ENCODE data around the gene LTBP1.

LTBP1 gene

GRCh38 chr2:33430077-33430476, 483.3 kb downstream of the LTBP1 start:
- no peaks in the 10 kb centered on the region for H3K9me2 ChIP-seq (replicated peaks; ENCODE audit: control insufficient read depth, low read length)
- H3K4me3 ChIP-seq (ENCODE audit: low read length): no peak overlapping the region
- H4K20me1 ChIP-seq (ENCODE audit: control insufficient read depth, insufficient read depth, low read depth, low read length): no peaks in the 10 kb centered on the region
- no peaks in the 10 kb centered on the region for H3K4me1 ChIP-seq (ENCODE audit: control insufficient read depth, low read length)
- no peaks in the 10 kb centered on the region for H3F3A ChIP-seq (ENCODE audit: control insufficient read depth, insufficient read depth)
- TF ChIP-seq EZH2phosphoT487 (IDR thresholded peaks at IDR 0.05; ENCODE audit: borderline replicate concordance, low read length): no peak
- no peak overlapping the region for H3K4me2 ChIP-seq (ENCODE audit: low read length)
- no peaks in the 10 kb centered on the region for H3K79me2 ChIP-seq (ENCODE audit: control insufficient read depth, low read length)
- no peaks in the 10 kb centered on the region for H3K36me3 ChIP-seq (ENCODE audit: control insufficient read depth, low read length)
- no peak overlapping the region for H3K27ac ChIP-seq (ENCODE audit: low read depth, low read length)
- no peaks in the 10 kb centered on the region for H3K27me3 ChIP-seq (ENCODE audit: control insufficient read depth, low read length)
- H3K9me3 ChIP-seq (ENCODE audit: control insufficient read depth, insufficient read depth, low read length): no peaks in the 10 kb centered on the region

GRCh38 chr2:33430856-33431255, 484.1 kb downstream of the LTBP1 start:
- no peaks in the 10 kb centered on the region for H3K79me2 ChIP-seq (ENCODE audit: control insufficient read depth, low read length)
- H3K36me3 ChIP-seq (ENCODE audit: control insufficient read depth, low read length): no peaks in the 10 kb centered on the region
- no peaks in the 10 kb centered on the region for H3K4me1 ChIP-seq (ENCODE audit: control insufficient read depth, low read length)
- H3K4me3 ChIP-seq (ENCODE audit: low read length): no peak overlapping the region
- H3K9me3 ChIP-seq (ENCODE audit: control insufficient read depth, insufficient read depth, low read length): no peaks in the 10 kb centered on the region
- no peak overlapping the region for H3K4me2 ChIP-seq (ENCODE audit: low read length)
- H3F3A ChIP-seq (ENCODE audit: control insufficient read depth, insufficient read depth): no peaks in the 10 kb centered on the region
- no peak overlapping the region for H3K27ac ChIP-seq (ENCODE audit: low read depth, low read length)
- no peaks in the 10 kb centered on the region for H4K20me1 ChIP-seq (ENCODE audit: control insufficient read depth, insufficient read depth, low read depth, low read length)
- no peaks in the 10 kb centered on the region for H3K27me3 ChIP-seq (ENCODE audit: control insufficient read depth, low read length)
- no peaks in the 10 kb centered on the region for H3K9me2 ChIP-seq (replicated peaks; ENCODE audit: control insufficient read depth, low read length)
- no peak for TF ChIP-seq CTCF (IDR thresholded peaks at IDR 0.05; ENCODE audit: low read depth, low read length, poor library complexity, severe bottlenecking)
- no peak for TF ChIP-seq EZH2phosphoT487 (IDR thresholded peaks at IDR 0.05; ENCODE audit: borderline replicate concordance, low read length)

- H3K9me2 ChIP-seq (replicated peaks; ENCODE audit: control insufficient read depth, low read length): no peaks in the 10 kb centered on the region
Observed at GRCh38 chr2:33432871-33433270, 486.1 kb downstream of the LTBP1 start.

More at GRCh38 chr2:33432871-33433270, 486.1 kb downstream of the LTBP1 start:
- no peaks in the 10 kb centered on the region for H3K4me1 ChIP-seq (ENCODE audit: control insufficient read depth, low read length)
- no peaks in the 10 kb centered on the region for H3K27me3 ChIP-seq (ENCODE audit: control insufficient read depth, low read length)
- TF ChIP-seq EZH2phosphoT487 (IDR thresholded peaks at IDR 0.05; ENCODE audit: borderline replicate concordance, low read length) (no peak), CTCF (IDR thresholded peaks at IDR 0.05; ENCODE audit: low read depth, low read length, poor library complexity, severe bottlenecking) (no peak)
- no peak overlapping the region for H3K4me3 ChIP-seq (ENCODE audit: low read length)
- H3K36me3 ChIP-seq (ENCODE audit: control insufficient read depth, low read length): no peaks in the 10 kb centered on the region
- no peak overlapping the region for H3K27ac ChIP-seq (ENCODE audit: low read depth, low read length)
- no peaks in the 10 kb centered on the region for H4K20me1 ChIP-seq (ENCODE audit: control insufficient read depth, insufficient read depth, low read depth, low read length)
- no peaks in the 10 kb centered on the region for H3K9me3 ChIP-seq (ENCODE audit: control insufficient read depth, insufficient read depth, low read length)
- no peaks in the 10 kb centered on the region for H3F3A ChIP-seq (ENCODE audit: control insufficient read depth, insufficient read depth)
- H3K79me2 ChIP-seq (ENCODE audit: control insufficient read depth, low read length): no peaks in the 10 kb centered on the region
- H3K4me2 ChIP-seq (ENCODE audit: low read length): no peak overlapping the region

Measured in DOHH2 (cell line).